HepG2 (cell line): Measurements from ENCODE around the gene RPE. TPM values are rescaled to one million over a fixed set of nuclear protein-coding genes. Genes with fewer than 3 reads are reported as not detected.

Source experiments
- HES4 ChIP-seq: sonication (generic); formaldehyde crosslinking; IDR thresholded peaks from 2 replicates; pipeline ENCODE4 v1.9.0; 2021; ENCODE audit warnings: mild to moderate bottlenecking, missing genetic modification reagents, borderline replicate concordance
- HHEX ChIP-seq: IDR thresholded peaks from 2 replicates; pipeline ENCODE4 v1.6.1; 2016; ENCODE audit warnings: control low read depth
- IKZF1 ChIP-seq: fragments of 450-650 bp; IDR thresholded peaks from 2 replicates; pipeline ENCODE4 v1.7.1; 2016
- KAT7 ChIP-seq: IDR thresholded peaks from 2 replicates; pipeline ENCODE4 v1.6.1; 2018; ENCODE audit warnings: borderline replicate concordance, missing compliant biosample characterization
- KDM6A ChIP-seq: IDR thresholded peaks from 2 replicates; pipeline ENCODE4 v1.6.1; 2016; ENCODE audit warnings: low read depth
- NFYB ChIP-seq: sonication (generic); formaldehyde crosslinking; IDR thresholded peaks from 2 replicates; pipeline ENCODE4 v1.4.0; 2020; ENCODE audit warnings: missing genetic modification reagents
- SAP130 ChIP-seq: IDR thresholded peaks from 2 replicates; pipeline ENCODE4 v1.6.1; 2016; ENCODE audit warnings: low read depth
- SOX5 ChIP-seq: IDR thresholded peaks from 2 replicates; pipeline ENCODE4 v1.6.1; 2016; ENCODE audit warnings: borderline replicate concordance
- ZC3H4 ChIP-seq: sonication (generic); formaldehyde crosslinking; IDR thresholded peaks from 2 replicates; pipeline ENCODE4 v1.4.0; 2020; ENCODE audit warnings: missing genetic modification reagents, borderline replicate concordance
- ZFP36 ChIP-seq: fragments of 150-350 bp; IDR thresholded peaks from 2 replicates; pipeline ENCODE4 v1.6.1; 2018; ENCODE audit warnings: borderline replicate concordance, low read length, low read depth; ENCODE audit not compliant: partially characterized antibody
- ZMAT3 ChIP-seq: sonication (generic); formaldehyde crosslinking; conservative IDR thresholded peaks from 2 replicates; pipeline ENCODE4 v1.7.0; 2021; ENCODE audit warnings: missing genetic modification reagents
- ZNF17 ChIP-seq: sonication (generic); formaldehyde crosslinking; IDR thresholded peaks from 2 replicates; pipeline ENCODE4 v1.5.0; 2020; ENCODE audit warnings: mild to moderate bottlenecking, missing genetic modification reagents
- ZNF260 ChIP-seq: sonication (generic); formaldehyde crosslinking; IDR thresholded peaks from 2 replicates; pipeline ENCODE4 v1.4.0; 2020; ENCODE audit warnings: missing genetic modification reagents, low read depth, mild to moderate bottlenecking, borderline replicate concordance
- ZNF430 ChIP-seq: sonication (generic); formaldehyde crosslinking; IDR thresholded peaks from 2 replicates; pipeline ENCODE4 v1.9.0; 2021; ENCODE audit warnings: mild to moderate bottlenecking, missing genetic modification reagents
- ZNF451 ChIP-seq: sonication (generic); formaldehyde crosslinking; IDR thresholded peaks from 2 replicates; pipeline ENCODE4 v1.5.0; 2020; ENCODE audit warnings: mild to moderate bottlenecking, missing genetic modification reagents
- ZNF460 ChIP-seq: sonication (generic); formaldehyde crosslinking; IDR thresholded peaks from 2 replicates; pipeline ENCODE4 v1.5.1; 2020; ENCODE audit warnings: missing genetic modification reagents, mild to moderate bottlenecking, borderline replicate concordance
- ZNF546 ChIP-seq: sonication (generic); formaldehyde crosslinking; conservative IDR thresholded peaks from 2 replicates; pipeline ENCODE4 v1.8.1; 2023; ENCODE audit warnings: mild to moderate bottlenecking, missing genetic modification reagents
- ZNF589 ChIP-seq: sonication (generic); formaldehyde crosslinking; conservative IDR thresholded peaks from 2 replicates; pipeline ENCODE4 v1.8.0; 2022; ENCODE audit warnings: mild to moderate bottlenecking, moderate library complexity, missing genetic modification reagents
- ZNF768 ChIP-seq: sonication (generic); formaldehyde crosslinking; IDR thresholded peaks from 2 replicates; pipeline ENCODE4 v1.4.0; 2020; ENCODE audit warnings: missing genetic modification reagents
- polyA plus RNA-seq, 8 experiments: library from polyadenylated mRNA; depleted of rRNA in 3 of 8; stranded (reverse) in 7 of 8; unstranded in 1 of 8; fragments of >200 nt; fragmentation: Illumina TruSeq in 4 of 8; extraction: Trizol in 4 of 8; gene quantifications; 2 replicates each; pipeline versions ENCODE4 v1.2.1 to v1.2.3, GENCODE V29; 2011 to 2016; ENCODE audit warnings: low read depth in 4 of 8, missing spikeins in 1 of 8, mixed read lengths in 1 of 8; ENCODE audit not compliant: insufficient read depth in 1 of 8
- total RNA-seq, 5 experiments: library from RNA; depleted of rRNA; stranded (reverse); fragments of >200 nt; fragmentation: Illumina TruSeq; extraction: Trizol; gene quantifications; 2 replicates each; pipeline ENCODE4 v1.2.3, GENCODE V29; 2016; ENCODE audit warnings: low read depth in 1 of 5
- TF ChIP-seq, protein P1 (sequence below): sonication (generic); formaldehyde crosslinking; conservative IDR thresholded peaks from 2 replicates; pipeline ENCODE4 v1.8.1; 2023; ENCODE audit warnings: missing genetic modification reagents
- TF ChIP-seq, protein P2 (sequence below): sonication (generic); formaldehyde crosslinking; IDR thresholded peaks from 2 replicates; pipeline ENCODE4 v1.4.0; 2020; ENCODE audit warnings: missing genetic modification reagents
- TF ChIP-seq, protein P3 (sequence below): sonication (generic); formaldehyde crosslinking; IDR thresholded peaks from 2 replicates; pipeline ENCODE4 v1.8.0; 2022; ENCODE audit warnings: mild to moderate bottlenecking, missing genetic modification reagents

RPE gene
- total and polyA plus RNA-seq, 2 of the 13 experiments (the other 11 are each of a cell fraction or from before 2014, with no cell fraction given): 72.3 to 107 TPM

DNA sequence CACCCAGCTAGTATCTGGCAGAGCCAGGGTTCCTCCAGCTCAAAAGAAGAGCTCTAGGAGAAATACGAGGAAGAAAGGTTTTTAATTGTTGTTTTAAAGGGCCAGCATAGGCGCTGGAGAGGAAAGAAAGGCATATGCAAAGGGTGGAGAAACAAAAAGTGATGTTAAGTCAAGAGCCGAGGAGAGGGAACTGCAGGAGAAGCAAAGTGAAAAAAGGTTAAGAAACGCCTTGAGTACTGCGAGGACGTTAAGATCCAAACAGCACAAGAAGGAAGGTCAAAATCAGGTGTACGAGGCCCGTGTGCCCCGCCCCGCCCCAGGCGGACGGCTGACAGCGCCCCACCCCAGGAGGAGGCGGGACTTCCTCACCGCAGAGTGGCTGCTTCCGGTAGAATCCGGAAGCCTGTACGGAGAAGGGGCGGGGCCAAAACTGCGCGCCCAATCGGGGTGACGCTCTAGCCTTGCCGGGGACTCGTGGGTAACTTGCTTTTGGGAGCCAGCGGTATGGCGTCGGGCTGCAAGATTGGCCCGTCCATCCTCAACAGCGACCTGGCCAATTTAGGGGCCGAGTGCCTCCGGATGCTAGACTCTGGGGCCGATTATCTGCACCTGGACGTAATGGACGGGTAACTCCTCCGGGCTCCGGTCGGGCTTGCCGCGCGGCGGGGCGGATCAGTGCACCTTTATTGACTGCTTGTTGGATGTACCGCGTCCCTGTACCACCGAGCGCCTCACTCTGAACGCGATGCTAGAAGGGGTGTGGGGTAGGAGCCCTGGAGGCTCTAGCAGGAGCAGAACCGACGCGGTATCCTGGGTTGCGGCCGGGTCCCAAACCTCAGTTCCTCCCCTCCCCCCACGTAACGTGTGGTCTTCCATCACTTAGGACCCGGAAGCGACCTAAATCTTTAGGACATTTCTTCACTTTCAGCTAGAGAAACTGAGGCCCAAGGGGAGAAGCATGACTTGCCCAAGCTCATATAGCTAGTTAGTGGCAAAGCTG, at the start of gene RPE (continued):
- peak; percentile 92 for TF ChIP-seq ZNF451 (CRISPR knock-in tag)
- TF ChIP-seq SOX5 (CRISPR knock-in tag): peak; percentile 32; the same call in 1 of the 2 replicates
- peak; percentile 70; the same call in 1 of the 2 replicates for TF ChIP-seq KAT7
- TF ChIP-seq ZMAT3 (CRISPR knock-in tag): peak; percentile 22; the same call in 1 of the 2 replicates
- TF ChIP-seq ZNF460: no peak
- TF ChIP-seq ZFP36: no peak
- TF ChIP-seq IKZF1: no peak
- no peak; the same call in 1 of the 2 replicates for TF ChIP-seq ZNF430 (CRISPR knock-in tag)
- TF ChIP-seq ZNF260 (CRISPR knock-in tag): no peak
- no peak; the same call in 1 of the 2 replicates for TF ChIP-seq ZNF546 (CRISPR knock-in tag)
- TF ChIP-seq, protein P1, sequence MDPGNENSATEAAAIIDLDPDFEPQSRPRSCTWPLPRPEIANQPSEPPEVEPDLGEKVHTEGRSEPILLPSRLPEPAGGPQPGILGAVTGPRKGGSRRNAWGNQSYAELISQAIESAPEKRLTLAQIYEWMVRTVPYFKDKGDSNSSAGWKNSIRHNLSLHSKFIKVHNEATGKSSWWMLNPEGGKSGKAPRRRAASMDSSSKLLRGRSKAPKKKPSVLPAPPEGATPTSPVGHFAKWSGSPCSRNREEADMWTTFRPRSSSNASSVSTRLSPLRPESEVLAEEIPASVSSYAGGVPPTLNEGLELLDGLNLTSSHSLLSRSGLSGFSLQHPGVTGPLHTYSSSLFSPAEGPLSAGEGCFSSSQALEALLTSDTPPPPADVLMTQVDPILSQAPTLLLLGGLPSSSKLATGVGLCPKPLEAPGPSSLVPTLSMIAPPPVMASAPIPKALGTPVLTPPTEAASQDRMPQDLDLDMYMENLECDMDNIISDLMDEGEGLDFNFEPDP (CRISPR knock-in tag): 0 out of 2 replicates have a peak, but pooled peaks have one; percentile 79
- peak; percentile 79 for TF ChIP-seq NFYB
- TF ChIP-seq ZC3H4: no peak
- TF ChIP-seq ZNF768 (CRISPR knock-in tag): peak; percentile 64; the same call in 1 of the 2 replicates
- TF ChIP-seq ZNF589 (CRISPR knock-in tag): no peak
- no peak for TF ChIP-seq KDM6A (CRISPR knock-in tag)
- no peak for TF ChIP-seq HHEX (CRISPR knock-in tag)
- no peak for TF ChIP-seq ZNF17 (CRISPR knock-in tag)
- TF ChIP-seq, protein P2, sequence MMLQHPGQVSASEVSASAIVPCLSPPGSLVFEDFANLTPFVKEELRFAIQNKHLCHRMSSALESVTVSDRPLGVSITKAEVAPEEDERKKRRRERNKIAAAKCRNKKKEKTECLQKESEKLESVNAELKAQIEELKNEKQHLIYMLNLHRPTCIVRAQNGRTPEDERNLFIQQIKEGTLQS (CRISPR knock-in tag): no peak
- TF ChIP-seq SAP130: peak; percentile 95
- peak; percentile 54; the same call in 1 of the 2 replicates for TF ChIP-seq HES4 (CRISPR knock-in tag)
- TF ChIP-seq, protein P3, sequence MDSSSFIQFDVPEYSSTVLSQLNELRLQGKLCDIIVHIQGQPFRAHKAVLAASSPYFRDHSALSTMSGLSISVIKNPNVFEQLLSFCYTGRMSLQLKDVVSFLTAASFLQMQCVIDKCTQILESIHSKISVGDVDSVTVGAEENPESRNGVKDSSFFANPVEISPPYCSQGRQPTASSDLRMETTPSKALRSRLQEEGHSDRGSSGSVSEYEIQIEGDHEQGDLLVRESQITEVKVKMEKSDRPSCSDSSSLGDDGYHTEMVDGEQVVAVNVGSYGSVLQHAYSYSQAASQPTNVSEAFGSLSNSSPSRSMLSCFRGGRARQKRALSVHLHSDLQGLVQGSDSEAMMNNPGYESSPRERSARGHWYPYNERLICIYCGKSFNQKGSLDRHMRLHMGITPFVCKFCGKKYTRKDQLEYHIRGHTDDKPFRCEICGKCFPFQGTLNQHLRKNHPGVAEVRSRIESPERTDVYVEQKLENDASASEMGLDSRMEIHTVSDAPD (CRISPR knock-in tag): no peak
